CD4-positive, CD25-positive, alpha-beta regulatory T cell (primary cell): Measurements from ENCODE around the gene FAR1. TPM values are rescaled to one million over a fixed set of nuclear protein-coding genes. Genes with fewer than 3 reads are reported as not detected.
A peak's percentile ranks its signal among the peaks of the same experiment; 100 is the strongest.

Source experiments
- ATAC-seq, 2 donors: fragments of 150-1000 bp; cut with Tn5 transposase; one replicate each; pipeline ENCODE4 v1.10.0; 2021; ENCODE audit warnings: low read depth in 2 of 2, moderate number of reproducible peaks in 2 of 2, moderate library complexity in 1 of 2
- DNase-seq, 3 donors: peaks; one replicate each; pipeline versions ENCODE4 v3.0.0 to v3.0.0-alpha.2; 2012 to 2022; ENCODE audit warnings: mixed read lengths in 1 of 3
- H3K27ac ChIP-seq: one replicate; pipeline ENCODE4 v1.7.0; 2013; ENCODE audit warnings: mild to moderate bottlenecking, low read length; ENCODE audit not compliant: insufficient read depth, poor library complexity, severe bottlenecking
- H3K27me3 ChIP-seq: one replicate; pipeline ENCODE4 v1.7.0; 2013; ENCODE audit warnings: low read length; ENCODE audit not compliant: control insufficient read depth, insufficient read depth
- H3K36me3 ChIP-seq: one replicate; pipeline ENCODE4 v1.7.0; 2013; ENCODE audit warnings: mild to moderate bottlenecking, low read length, moderate library complexity; ENCODE audit not compliant: control insufficient read depth, insufficient read depth
- H3K4me1 ChIP-seq: 2 replicates; pipeline ENCODE4 v1.7.0; 2013; ENCODE audit warnings: mild to moderate bottlenecking, low read length; ENCODE audit not compliant: insufficient read depth, control insufficient read depth, poor library complexity, severe bottlenecking
- H3K4me3 ChIP-seq: one replicate; pipeline ENCODE4 v1.7.0; 2013; ENCODE audit warnings: low read depth, mild to moderate bottlenecking, low read length, moderate library complexity
- H3K9me3 ChIP-seq, 2 experiments: 1 replicate in 1 of 2; 2 replicates in 1 of 2; pipeline ENCODE4 v1.7.0; 2013; ENCODE audit warnings: low read length in 2 of 2, mild to moderate bottlenecking in 1 of 2, moderate library complexity in 1 of 2; ENCODE audit not compliant: control insufficient read depth in 2 of 2
- H3K27ac Mint-ChIP-seq, 3 donors: one replicate each; pipeline ENCODE4 v1.8.0; 2020 to 2022; ENCODE audit warnings: mild to moderate bottlenecking in 3 of 3, mixed read lengths in 3 of 3, moderate library complexity in 2 of 3
- H3K27me3 Mint-ChIP-seq: one replicate; pipeline ENCODE4 v1.8.0; 2022; ENCODE audit warnings: mild to moderate bottlenecking, mixed read lengths
- H3K36me3 Mint-ChIP-seq: one replicate; pipeline ENCODE4 v1.8.0; 2020; ENCODE audit warnings: mixed read lengths
- H3K4me1 Mint-ChIP-seq, 4 donors: one replicate each; pipeline ENCODE4 v1.8.0; 2020 to 2022; ENCODE audit warnings: mixed read lengths in 4 of 4, mild to moderate bottlenecking in 1 of 4
- H3K4me3 Mint-ChIP-seq, 4 donors: one replicate each; pipeline ENCODE4 v1.8.0; 2020 to 2022; ENCODE audit warnings: mild to moderate bottlenecking in 4 of 4, mixed read lengths in 4 of 4, moderate library complexity in 3 of 4
- H3K9me3 Mint-ChIP-seq, 7 donors: one replicate each; pipeline ENCODE4 v1.8.0; 2020 to 2022; ENCODE audit warnings: mixed read lengths in 7 of 7, mild to moderate bottlenecking in 3 of 7, moderate library complexity in 2 of 7
- polyA plus RNA-seq, 4 donors: library from polyadenylated mRNA; unstranded; fragments of 300-500 nt; fragmentation: Illumina TruSeq; gene quantifications; one replicate each; pipeline ENCODE4 v1.2.3, GENCODE V29; 2021
- total RNA-seq: library from RNA; stranded (reverse); gene quantifications from one replicate; pipeline ENCODE4 v1.2.3, GENCODE V29; 2022

Gene FAR1
- total and polyA plus RNA-seq, 5 donors from 2014 or later = 7.8 to 41.0 (median 9.7) TPM

DNA sequence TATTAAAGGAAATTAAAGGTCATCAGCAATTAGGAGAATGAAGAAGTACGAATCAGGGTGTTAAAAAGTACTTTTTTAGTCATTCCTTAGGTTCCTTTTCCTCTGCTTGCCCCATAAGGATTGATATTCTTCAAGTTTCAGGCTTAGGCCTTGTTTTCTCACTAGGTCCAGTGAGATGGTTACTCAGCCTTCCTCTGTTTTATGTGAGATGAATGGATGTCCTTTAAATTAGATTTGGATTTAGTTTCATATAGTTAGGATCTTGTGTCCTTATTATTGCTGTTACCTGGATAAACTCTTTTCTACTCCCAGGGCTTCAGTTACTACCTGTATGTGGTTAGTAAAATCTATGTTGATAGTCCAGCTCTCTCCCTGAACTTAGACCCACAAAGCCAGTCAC lies 29.2 kb downstream of the FAR1 start:
- no peaks in the 10 kb centered on the region for H3K4me1 ChIP-seq
- H3K27ac ChIP-seq = no peak overlapping the region
- H3K36me3 Mint-ChIP-seq = peaks cover 28% of the 10 kb centered on the region
- ATAC-seq (no peak), DNase-seq (no peak)
- peaks cover 29% of the 10 kb centered on the region for H3K36me3 ChIP-seq
- no peak overlapping the region for H3K4me3 ChIP-seq
- no peaks in the 10 kb centered on the region for H3K9me3 ChIP-seq
- no peaks in the 10 kb centered on the region for H3K27me3 Mint-ChIP-seq
- no peaks in the 10 kb centered on the region for H3K27me3 ChIP-seq
- peak overlapping the region in 1 of 3 donors; percentile 76 for H3K27ac Mint-ChIP-seq
- peaks cover 0 to 1% (median 0%) of the 10 kb centered on the region in 7 donors for H3K9me3 Mint-ChIP-seq
- H3K4me1 Mint-ChIP-seq = peaks cover 10 to 24% (median 11%) of the 10 kb centered on the region in 4 donors
- H3K4me3 Mint-ChIP-seq = no peak overlapping the region

DNA sequence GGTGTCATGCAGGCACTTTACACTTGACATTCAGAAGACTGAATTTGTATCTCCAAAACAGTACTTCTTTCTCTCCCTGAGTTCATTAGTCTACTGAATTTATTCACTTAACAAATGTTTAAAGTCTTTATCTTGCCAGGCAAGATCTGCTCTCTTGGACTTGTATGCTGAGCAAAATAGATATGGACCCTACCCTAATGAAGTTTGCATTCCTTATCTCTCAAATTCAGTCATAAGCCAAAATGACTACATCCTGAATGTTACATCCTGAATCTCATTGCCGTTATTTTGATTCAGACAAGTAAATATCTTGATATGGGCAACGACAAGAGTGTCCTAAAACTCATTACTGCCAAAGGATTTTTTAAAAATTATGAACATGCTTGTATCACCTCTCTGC lies 29.7 kb downstream of the FAR1 start:
- no peak for DNase-seq
- Histone ChIP-seq H3K27me3 (no peaks in the 10 kb centered on the region), H3K9me3 (no peaks in the 10 kb centered on the region), H3K4me3 (no peak overlapping the region), H3K27ac (no peak overlapping the region), H3K36me3 (peaks cover 29% of the 10 kb centered on the region), H3K4me1 (no peaks in the 10 kb centered on the region)
- Mint-ChIP-seq H3K4me1 (peaks cover 7 to 24% (median 8%) of the 10 kb centered on the region in 4 donors), H3K27me3 (no peaks in the 10 kb centered on the region), H3K4me3 (no peak overlapping the region), H3K27ac (peak overlapping the region in 1 of 3 donors; percentile 76), H3K9me3 (peaks cover 0 to 1% (median 0%) of the 10 kb centered on the region in 7 donors), H3K36me3 (peaks cover 33% of the 10 kb centered on the region)
- ATAC-seq = no peak

DNA sequence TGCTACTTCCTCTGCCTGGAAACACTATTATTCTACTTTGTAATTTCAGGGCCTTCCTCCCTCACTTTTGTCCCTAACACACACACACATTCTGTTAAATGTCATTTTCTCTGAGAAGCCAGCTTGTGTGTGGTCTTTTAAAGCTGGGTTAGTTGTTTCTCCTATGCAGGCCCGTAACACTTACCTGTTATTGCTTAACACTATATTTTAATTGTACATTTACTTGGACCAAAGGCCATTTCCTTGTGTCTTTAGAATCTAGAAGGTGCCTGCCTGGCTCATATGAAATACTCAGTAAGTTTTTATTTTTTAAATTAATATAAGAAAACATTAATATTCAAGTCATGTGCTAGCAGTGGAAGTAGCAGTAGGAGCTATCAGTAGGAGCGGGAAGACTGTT lies 30.6 kb downstream of the FAR1 start:
- no peak overlapping the region for H3K4me3 Mint-ChIP-seq
- H3K4me1 Mint-ChIP-seq = peaks cover 0 to 16% (median 2%) of the 10 kb centered on the region in 4 donors
- no peak for DNase-seq
- H3K9me3 Mint-ChIP-seq = peaks cover 0 to 1% (median 0%) of the 10 kb centered on the region in 7 donors
- ATAC-seq = no peak
- no peaks in the 10 kb centered on the region for H3K27me3 ChIP-seq
- H3K27ac ChIP-seq = no peak overlapping the region
- H3K4me1 ChIP-seq = no peaks in the 10 kb centered on the region
- H3K9me3 ChIP-seq = no peaks in the 10 kb centered on the region
- H3K36me3 ChIP-seq = peaks cover 29% of the 10 kb centered on the region
- H3K27ac Mint-ChIP-seq = no peak overlapping the region
- H3K36me3 Mint-ChIP-seq = peaks cover 40% of the 10 kb centered on the region
- H3K27me3 Mint-ChIP-seq = no peaks in the 10 kb centered on the region
- H3K4me3 ChIP-seq = no peak overlapping the region

DNA sequence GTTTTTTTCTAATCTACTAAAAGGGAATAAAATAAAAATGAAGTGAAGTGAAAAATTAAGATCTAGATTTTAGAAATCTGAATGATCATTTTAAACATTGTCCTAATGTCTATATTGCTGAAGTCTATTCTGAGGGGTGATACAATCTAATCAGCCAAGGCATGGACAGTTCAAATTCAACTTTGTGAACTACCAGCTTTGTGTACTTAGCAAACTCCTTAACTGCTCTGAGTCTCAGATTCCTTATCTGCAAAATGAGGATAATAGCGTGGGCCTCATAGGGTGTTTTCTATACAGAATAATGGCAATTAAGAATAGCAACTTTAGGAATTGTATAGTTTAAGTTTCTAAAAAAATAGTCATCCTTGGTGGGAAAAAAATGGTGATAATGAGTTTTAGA lies 31.4 kb downstream of the FAR1 start:
- H3K4me1 ChIP-seq = no peaks in the 10 kb centered on the region
- no peak for ATAC-seq
- H3K36me3 ChIP-seq = peaks cover 26% of the 10 kb centered on the region
- Mint-ChIP-seq H3K36me3 (peaks cover 41% of the 10 kb centered on the region), H3K27me3 (no peaks in the 10 kb centered on the region), H3K9me3 (peaks cover 0 to 1% (median 0%) of the 10 kb centered on the region in 7 donors), H3K27ac (no peak overlapping the region), H3K4me1 (peaks cover 0 to 13% (median 3%) of the 10 kb centered on the region in 4 donors), H3K4me3 (no peak overlapping the region)
- no peak for DNase-seq
- H3K4me3 ChIP-seq = no peak overlapping the region
- H3K27ac ChIP-seq = no peak overlapping the region
- H3K27me3 ChIP-seq = no peaks in the 10 kb centered on the region
- no peaks in the 10 kb centered on the region for H3K9me3 ChIP-seq

DNA sequence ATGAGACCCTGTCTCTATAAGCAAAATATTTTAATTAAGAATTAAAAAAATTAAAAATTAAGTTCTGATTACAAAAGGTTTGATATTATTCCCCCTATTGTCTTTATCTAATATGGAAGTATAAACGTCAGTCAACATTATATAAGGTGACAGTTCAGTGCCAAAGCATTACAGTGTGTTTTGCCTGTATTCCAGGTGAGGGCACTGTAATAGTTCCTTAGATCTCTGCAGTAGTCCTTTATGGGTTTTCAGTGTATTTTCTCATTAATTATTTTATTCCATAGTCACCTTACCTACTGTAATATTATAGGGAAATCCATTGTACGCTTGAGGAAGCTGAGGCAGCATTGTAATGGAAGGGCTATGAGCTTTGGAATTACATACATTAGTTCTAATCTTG lies 33.0 kb downstream of the FAR1 start:
- Mint-ChIP-seq H3K27ac (no peak overlapping the region), H3K9me3 (peaks cover 0 to 1% (median 0%) of the 10 kb centered on the region in 7 donors), H3K36me3 (peaks cover 40% of the 10 kb centered on the region), H3K4me3 (no peak overlapping the region), H3K4me1 (peaks cover 0 to 5% (median 2%) of the 10 kb centered on the region in 4 donors), H3K27me3 (no peaks in the 10 kb centered on the region)
- Histone ChIP-seq H3K27ac (no peak overlapping the region), H3K27me3 (no peaks in the 10 kb centered on the region), H3K4me3 (no peak overlapping the region), H3K4me1 (no peaks in the 10 kb centered on the region), H3K36me3 (peaks cover 13% of the 10 kb centered on the region), H3K9me3 (no peaks in the 10 kb centered on the region)
- no peak for DNase-seq
- no peak for ATAC-seq

GRCh38 chr11:13702071-13702470 lies 33.6 kb downstream of the FAR1 start:
- H3K27me3 ChIP-seq = no peaks in the 10 kb centered on the region
- no peaks in the 10 kb centered on the region for H3K27me3 Mint-ChIP-seq
- H3K9me3 Mint-ChIP-seq = peaks cover 0 to 1% (median 0%) of the 10 kb centered on the region in 7 donors
- no peaks in the 10 kb centered on the region for H3K4me1 ChIP-seq
- no peak for ATAC-seq
- no peaks in the 10 kb centered on the region for H3K9me3 ChIP-seq
- peaks cover 0 to 5% (median 2%) of the 10 kb centered on the region in 4 donors for H3K4me1 Mint-ChIP-seq
- no peak overlapping the region for H3K4me3 Mint-ChIP-seq
- H3K36me3 ChIP-seq = peaks cover 11% of the 10 kb centered on the region
- H3K4me3 ChIP-seq = no peak overlapping the region
- no peak overlapping the region for H3K27ac ChIP-seq
- peaks cover 40% of the 10 kb centered on the region for H3K36me3 Mint-ChIP-seq
- DNase-seq = no peak
- H3K27ac Mint-ChIP-seq = no peak overlapping the region

DNA sequence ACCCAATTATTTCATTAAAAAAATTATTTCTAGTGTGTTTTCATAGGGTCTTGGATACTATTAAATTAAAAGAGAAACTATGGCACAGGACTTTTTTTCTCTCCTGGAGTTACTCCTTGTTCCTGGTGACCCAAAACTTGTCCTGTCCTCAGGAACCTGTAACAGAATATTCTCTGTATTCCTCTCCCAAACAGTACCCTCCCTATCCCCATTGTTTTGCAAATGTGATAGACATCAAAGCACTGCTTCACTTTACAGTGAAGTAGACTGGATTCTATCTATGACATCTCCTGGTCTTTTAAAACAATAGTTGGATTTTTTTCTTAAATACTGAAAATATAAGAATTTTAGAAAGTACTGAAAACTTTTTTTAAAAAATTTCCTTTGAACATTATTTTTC lies 37.2 kb downstream of the FAR1 start:
- peaks cover 21% of the 10 kb centered on the region for H3K36me3 ChIP-seq
- no peak overlapping the region for H3K4me3 Mint-ChIP-seq
- H3K27me3 Mint-ChIP-seq = no peaks in the 10 kb centered on the region
- peaks cover 50% of the 10 kb centered on the region for H3K36me3 Mint-ChIP-seq
- no peak for ATAC-seq
- no peak overlapping the region for H3K4me3 ChIP-seq
- H3K4me1 ChIP-seq = no peaks in the 10 kb centered on the region
- H3K27ac ChIP-seq = no peak overlapping the region
- peaks cover 0 to 5% (median 2%) of the 10 kb centered on the region in 4 donors for H3K4me1 Mint-ChIP-seq
- H3K27ac Mint-ChIP-seq = no peak overlapping the region
- H3K27me3 ChIP-seq = no peaks in the 10 kb centered on the region
- DNase-seq = no peak
- no peaks in the 10 kb centered on the region for H3K9me3 ChIP-seq
- peaks cover 0 to 1% (median 0%) of the 10 kb centered on the region in 7 donors for H3K9me3 Mint-ChIP-seq

DNA sequence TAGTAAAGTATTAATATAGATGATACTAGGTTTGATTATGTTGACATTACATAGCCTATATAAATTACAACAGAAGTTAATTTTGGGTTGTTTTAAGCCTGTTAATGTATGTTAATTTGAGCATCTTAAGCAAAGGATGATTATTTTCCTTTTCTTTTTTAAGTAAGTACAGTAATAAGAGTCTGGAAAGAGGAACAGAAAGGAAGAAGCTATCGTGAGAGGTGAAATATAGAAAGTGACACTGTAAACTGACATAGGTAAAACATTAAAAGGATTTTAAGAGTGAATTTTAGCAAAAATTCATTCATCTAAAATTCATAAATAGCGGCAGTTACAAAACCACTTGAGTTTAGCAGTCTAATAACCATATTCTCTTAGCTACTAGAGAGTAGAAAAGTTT lies 45.5 kb downstream of the FAR1 start:
- ATAC-seq = no peak
- no peaks in the 10 kb centered on the region for H3K27me3 Mint-ChIP-seq
- no peaks in the 10 kb centered on the region for H3K27me3 ChIP-seq
- H3K4me1 Mint-ChIP-seq = peaks cover 0 to 3% (median 0%) of the 10 kb centered on the region in 4 donors
- H3K27ac ChIP-seq = no peak overlapping the region
- H3K4me3 ChIP-seq = no peak overlapping the region
- H3K36me3 ChIP-seq = peaks cover 43% of the 10 kb centered on the region
- no peak overlapping the region for H3K4me3 Mint-ChIP-seq
- H3K27ac Mint-ChIP-seq = no peak overlapping the region
- peaks cover 59% of the 10 kb centered on the region for H3K36me3 Mint-ChIP-seq
- H3K9me3 Mint-ChIP-seq = no peaks in the 10 kb centered on the region
- no peak for DNase-seq
- no peaks in the 10 kb centered on the region for H3K9me3 ChIP-seq
- no peaks in the 10 kb centered on the region for H3K4me1 ChIP-seq
